ENCODE measurements around the gene TMEM109. TPM values are rescaled to one million over a fixed set of nuclear protein-coding genes. Genes with fewer than 3 reads are reported as not detected.
A peak's percentile ranks its signal among the peaks of the same experiment; 100 is the strongest.

TMEM109 gene
- total and polyA plus RNA-seq, 2 donors = 18.7 to 58.1 TPM

DNA sequence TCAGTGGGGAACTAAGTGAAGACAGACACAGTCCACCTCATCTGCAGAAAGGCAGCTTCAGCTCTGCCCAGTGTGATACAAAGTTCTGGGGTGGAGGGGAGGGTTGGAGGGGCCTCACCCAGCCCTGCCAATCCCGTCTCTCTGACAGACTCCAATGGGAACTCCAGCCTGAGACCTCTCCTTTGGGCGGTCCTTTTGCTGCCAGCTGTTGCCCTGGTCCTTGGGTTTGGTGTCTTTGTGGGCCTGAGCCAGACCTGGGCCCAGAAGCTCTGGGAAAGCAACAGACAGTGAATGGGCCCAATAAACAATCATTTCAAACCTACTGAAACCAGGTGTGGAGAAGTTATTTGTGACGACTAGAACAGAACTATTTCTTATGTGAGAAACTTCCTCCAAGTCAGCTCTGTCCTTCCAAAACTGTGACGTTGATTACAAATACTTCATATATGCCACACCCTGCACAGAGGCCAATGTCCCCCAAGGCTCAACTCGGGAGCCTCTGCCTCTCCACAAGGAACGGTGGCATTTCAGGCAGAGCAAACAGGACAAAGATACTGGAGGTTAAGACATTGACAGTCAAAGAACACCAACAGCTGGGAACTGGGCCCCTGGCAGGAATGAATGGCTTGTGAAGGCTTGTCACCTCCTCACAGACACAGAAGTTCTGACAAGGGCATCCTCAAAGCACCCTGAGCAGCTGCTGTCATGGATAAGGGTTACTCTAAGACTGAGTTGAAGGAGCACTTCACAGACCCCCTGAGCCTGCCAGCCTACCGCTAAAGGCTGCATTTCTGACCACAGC lies 38.4 kb upstream of the TMEM109 start:
- DNase-seq (ENCODE audit: low read depth in 6 of 9, low spot score in 9 of 9) = peak in 2 of 9 donors; percentile 37 to 65
- Histone ChIP-seq H3K9me3 (ENCODE audit: control insufficient read depth in 2 of 2, insufficient read depth in 1 of 2, low read length in 1 of 2) (no peaks in the 10 kb centered on the region), H3K27ac (ENCODE audit: low read depth in 1 of 2, low read length in 1 of 2) (peak overlapping the region in 1 of 2 donors; percentile 38), H3K4me1 (ENCODE audit: control insufficient read depth in 2 of 2, insufficient read depth in 2 of 2, low read length in 2 of 2) (peaks cover 63 to 70% of the 10 kb centered on the region in 2 donors), H3K27me3 (ENCODE audit: control insufficient read depth in 2 of 2, insufficient read depth in 1 of 2, low read length in 1 of 2) (no peaks in the 10 kb centered on the region), H3K36me3 (ENCODE audit: control insufficient read depth in 2 of 2, insufficient read depth in 2 of 2, low read length in 1 of 2) (peaks cover 10 to 19% of the 10 kb centered on the region in 2 donors), H3K4me3 (ENCODE audit: low read length in 2 of 2) (no peak overlapping the region)
- WGBS = 95% methylated on average over 7 of the region's 7 CpGs

DNA sequence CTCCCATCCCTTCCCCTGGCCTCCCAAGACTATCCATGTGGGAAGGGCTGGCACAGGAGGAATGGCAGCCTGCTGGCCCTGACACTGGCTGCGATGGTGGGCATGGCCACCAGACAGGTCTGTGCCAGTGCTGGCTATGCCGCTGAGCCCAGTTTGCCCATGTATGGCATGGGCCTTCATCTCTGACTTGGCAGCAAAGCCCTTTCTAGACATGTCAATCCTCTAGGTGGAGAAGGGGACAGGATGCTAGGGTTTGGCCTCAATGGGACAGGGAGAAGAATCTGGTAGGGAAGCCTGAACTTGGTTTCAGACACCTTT lies 37.8 kb upstream of the TMEM109 start:
- no peak overlapping the region for H3K4me3 ChIP-seq (ENCODE audit: low read length in 2 of 2)
- H3K9me3 ChIP-seq (ENCODE audit: control insufficient read depth in 2 of 2, insufficient read depth in 1 of 2, low read length in 1 of 2) = no peaks in the 10 kb centered on the region
- peak overlapping the region in 1 of 2 donors; percentile 38 for H3K27ac ChIP-seq (ENCODE audit: low read depth in 1 of 2, low read length in 1 of 2)
- peaks cover 16 to 24% of the 10 kb centered on the region in 2 donors for H3K36me3 ChIP-seq (ENCODE audit: control insufficient read depth in 2 of 2, insufficient read depth in 2 of 2, low read length in 1 of 2)
- no peak for DNase-seq (ENCODE audit: low read depth in 6 of 9, low spot score in 9 of 9)
- no peaks in the 10 kb centered on the region for H3K27me3 ChIP-seq (ENCODE audit: control insufficient read depth in 2 of 2, insufficient read depth in 1 of 2, low read length in 1 of 2)
- WGBS = 99% methylated on average over 2 of the region's 2 CpGs
- H3K4me1 ChIP-seq (ENCODE audit: control insufficient read depth in 2 of 2, insufficient read depth in 2 of 2, low read length in 2 of 2) = peaks cover 57 to 69% of the 10 kb centered on the region in 2 donors

DNA sequence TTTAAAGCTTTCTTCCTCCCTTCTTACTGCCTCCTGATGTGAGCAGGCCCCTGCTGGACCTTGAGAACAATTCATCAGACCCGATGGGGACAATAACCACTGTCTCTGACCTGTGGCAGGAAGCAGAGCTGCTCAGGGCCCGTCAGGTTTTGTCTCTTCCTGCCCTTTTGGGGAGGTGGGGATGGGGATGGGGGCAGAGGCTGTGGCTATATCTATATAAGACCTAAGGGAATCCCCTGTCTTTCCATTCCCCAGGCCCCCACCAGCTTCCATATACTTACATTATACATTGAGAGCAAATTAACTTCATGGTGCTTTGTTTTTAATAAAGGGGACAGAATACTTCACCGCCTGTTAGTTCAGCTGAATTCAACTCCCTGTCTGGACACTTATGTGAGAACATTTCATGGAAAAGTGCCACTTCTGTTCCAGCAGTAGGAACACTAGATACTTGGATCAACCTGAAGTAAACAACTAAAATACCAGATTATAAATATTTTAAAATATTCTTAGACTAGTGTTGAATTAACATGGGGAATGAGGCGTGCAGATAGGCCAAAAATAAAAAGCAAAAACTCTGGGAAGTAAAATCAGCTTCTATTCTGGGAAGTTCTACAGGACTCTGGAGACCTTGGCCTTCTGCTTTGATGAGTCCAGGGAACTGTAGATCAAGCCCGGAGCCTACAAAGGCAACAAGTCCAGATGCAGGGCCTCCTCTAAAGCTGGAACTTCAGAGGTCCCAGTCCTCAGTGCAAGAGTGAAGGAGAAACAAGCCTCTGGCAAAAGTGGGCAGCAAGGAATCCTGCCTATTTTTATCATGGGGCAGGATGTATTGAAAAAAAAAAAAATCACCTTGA lies 35.5 kb upstream of the TMEM109 start:
- no peak overlapping the region for H3K27ac ChIP-seq (ENCODE audit: low read depth in 1 of 2, low read length in 1 of 2)
- peaks cover 34 to 46% of the 10 kb centered on the region in 2 donors for H3K4me1 ChIP-seq (ENCODE audit: control insufficient read depth in 2 of 2, insufficient read depth in 2 of 2, low read length in 2 of 2)
- H3K4me3 ChIP-seq (ENCODE audit: low read length in 2 of 2) = no peak overlapping the region
- DNase-seq (ENCODE audit: low read depth in 6 of 9, low spot score in 9 of 9) = no peak
- 91% methylated on average over 5 of the region's 5 CpGs for WGBS
- H3K36me3 ChIP-seq (ENCODE audit: control insufficient read depth in 2 of 2, insufficient read depth in 2 of 2, low read length in 1 of 2) = peaks cover 17 to 24% of the 10 kb centered on the region in 2 donors
- H3K9me3 ChIP-seq (ENCODE audit: control insufficient read depth in 2 of 2, insufficient read depth in 1 of 2, low read length in 1 of 2) = no peaks in the 10 kb centered on the region
- no peaks in the 10 kb centered on the region for H3K27me3 ChIP-seq (ENCODE audit: control insufficient read depth in 2 of 2, insufficient read depth in 1 of 2, low read length in 1 of 2)

DNA sequence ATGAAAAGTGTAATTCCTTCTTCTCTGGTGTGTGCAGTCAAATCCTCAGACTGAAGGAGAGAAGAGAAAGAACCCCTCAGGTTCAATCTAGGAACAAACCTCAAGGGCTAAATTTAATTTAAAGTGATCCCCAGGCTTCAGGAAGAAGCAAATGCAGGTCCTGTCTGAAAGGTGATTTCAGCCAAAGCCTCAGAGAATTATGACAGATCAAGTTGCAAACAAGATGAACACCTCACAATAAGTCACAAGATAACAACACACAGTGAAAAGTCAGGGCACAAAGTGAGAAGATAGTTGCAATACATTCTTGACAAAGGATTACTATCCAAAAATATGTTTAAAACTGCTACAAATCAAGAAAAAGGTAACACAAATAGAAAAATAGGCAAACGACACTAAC lies 34.9 kb upstream of the TMEM109 start:
- no peak for DNase-seq (ENCODE audit: low read depth in 6 of 9, low spot score in 9 of 9)
- 99% methylated on average over 1 of the region's 1 CpG for WGBS
- no peak overlapping the region for H3K4me3 ChIP-seq (ENCODE audit: low read length in 2 of 2)
- H3K9me3 ChIP-seq (ENCODE audit: control insufficient read depth in 2 of 2, insufficient read depth in 1 of 2, low read length in 1 of 2) = no peaks in the 10 kb centered on the region
- H3K27me3 ChIP-seq (ENCODE audit: control insufficient read depth in 2 of 2, insufficient read depth in 1 of 2, low read length in 1 of 2) = no peaks in the 10 kb centered on the region
- peaks cover 17 to 24% of the 10 kb centered on the region in 2 donors for H3K36me3 ChIP-seq (ENCODE audit: control insufficient read depth in 2 of 2, insufficient read depth in 2 of 2, low read length in 1 of 2)
- H3K4me1 ChIP-seq (ENCODE audit: control insufficient read depth in 2 of 2, insufficient read depth in 2 of 2, low read length in 2 of 2) = peaks cover 27 to 40% of the 10 kb centered on the region in 2 donors
- H3K27ac ChIP-seq (ENCODE audit: low read depth in 1 of 2, low read length in 1 of 2) = no peak overlapping the region

DNA sequence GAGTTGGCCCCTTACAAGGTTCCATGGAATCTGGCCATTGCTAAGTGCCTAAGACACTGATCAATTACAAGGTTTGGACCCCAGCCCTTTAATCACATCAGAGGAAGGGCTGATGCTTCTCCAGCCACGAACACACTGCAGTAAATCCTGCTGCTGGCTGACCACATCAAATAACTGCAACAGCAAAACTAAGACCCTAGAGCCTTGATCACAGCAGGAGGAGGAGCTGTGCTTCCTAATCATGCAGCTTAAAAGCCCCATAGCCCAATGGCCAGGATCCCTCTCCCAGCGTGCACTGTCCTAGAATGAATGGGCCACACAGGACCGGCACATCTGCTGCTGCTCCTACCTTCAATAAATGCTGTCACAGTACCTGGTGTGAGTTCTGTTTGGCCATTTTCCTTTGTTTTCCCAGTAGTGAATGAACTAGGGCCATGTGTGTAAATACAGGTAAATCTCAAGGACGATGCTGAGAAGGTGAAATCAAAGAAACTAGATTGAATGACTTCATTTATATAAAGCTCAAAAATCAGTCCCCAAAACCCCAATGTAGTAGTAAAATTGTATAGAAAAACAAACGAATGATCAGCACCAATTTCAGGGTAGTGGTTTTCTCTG lies 33.9 kb upstream of the TMEM109 start:
- Histone ChIP-seq H3K4me3 (ENCODE audit: low read length in 2 of 2) (no peak overlapping the region), H3K4me1 (ENCODE audit: control insufficient read depth in 2 of 2, insufficient read depth in 2 of 2, low read length in 2 of 2) (peaks cover 17 to 30% of the 10 kb centered on the region in 2 donors), H3K9me3 (ENCODE audit: control insufficient read depth in 2 of 2, insufficient read depth in 1 of 2, low read length in 1 of 2) (no peaks in the 10 kb centered on the region), H3K27me3 (ENCODE audit: control insufficient read depth in 2 of 2, insufficient read depth in 1 of 2, low read length in 1 of 2) (no peaks in the 10 kb centered on the region), H3K36me3 (ENCODE audit: control insufficient read depth in 2 of 2, insufficient read depth in 2 of 2, low read length in 1 of 2) (peaks cover 14 to 23% of the 10 kb centered on the region in 2 donors), H3K27ac (ENCODE audit: low read depth in 1 of 2, low read length in 1 of 2) (no peak overlapping the region)
- WGBS = 78% methylated on average over 5 of the region's 5 CpGs
- no peak for DNase-seq (ENCODE audit: low read depth in 6 of 9, low spot score in 9 of 9)

DNA sequence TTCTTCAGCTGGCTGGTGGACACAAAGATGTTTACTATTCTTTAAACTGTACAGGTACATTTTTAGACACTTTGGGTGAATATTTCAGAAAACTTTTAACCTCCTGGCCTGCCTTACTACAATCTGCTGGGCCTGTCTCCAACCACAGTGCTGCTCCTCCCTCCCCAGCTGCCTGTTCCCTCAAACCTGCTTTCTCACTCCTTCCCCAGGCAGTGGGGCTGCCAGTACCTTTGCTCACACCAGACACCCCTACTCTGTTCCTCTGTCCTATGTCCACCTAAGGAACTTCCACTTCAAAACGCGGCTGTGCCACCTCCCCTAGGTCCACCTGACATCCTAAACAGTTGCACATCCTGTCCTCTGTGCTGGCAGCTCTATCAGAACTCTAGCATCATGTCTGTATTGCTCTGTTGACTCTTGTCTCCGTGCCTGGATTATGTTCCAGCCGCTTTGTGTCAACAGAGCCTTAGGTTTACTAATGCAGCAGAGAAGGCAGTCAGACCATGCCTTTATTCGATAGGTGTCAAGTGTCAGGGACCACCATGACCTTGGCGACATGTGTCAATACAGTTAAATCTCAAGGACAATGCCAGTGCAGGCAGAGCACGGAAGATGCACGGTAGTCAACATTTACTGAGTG lies 33.2 kb upstream of the TMEM109 start:
- no peak overlapping the region for H3K4me3 ChIP-seq (ENCODE audit: low read length in 2 of 2)
- H3K9me3 ChIP-seq (ENCODE audit: control insufficient read depth in 2 of 2, insufficient read depth in 1 of 2, low read length in 1 of 2) = no peaks in the 10 kb centered on the region
- WGBS = 95% methylated on average over 8 of the region's 8 CpGs
- peaks cover 13 to 23% of the 10 kb centered on the region in 2 donors for H3K4me1 ChIP-seq (ENCODE audit: control insufficient read depth in 2 of 2, insufficient read depth in 2 of 2, low read length in 2 of 2)
- no peak for DNase-seq (ENCODE audit: low read depth in 6 of 9, low spot score in 9 of 9)
- H3K36me3 ChIP-seq (ENCODE audit: control insufficient read depth in 2 of 2, insufficient read depth in 2 of 2, low read length in 1 of 2) = peaks cover 14 to 21% of the 10 kb centered on the region in 2 donors
- H3K27ac ChIP-seq (ENCODE audit: low read depth in 1 of 2, low read length in 1 of 2) = no peak overlapping the region
- no peaks in the 10 kb centered on the region for H3K27me3 ChIP-seq (ENCODE audit: control insufficient read depth in 2 of 2, insufficient read depth in 1 of 2, low read length in 1 of 2)

DNA sequence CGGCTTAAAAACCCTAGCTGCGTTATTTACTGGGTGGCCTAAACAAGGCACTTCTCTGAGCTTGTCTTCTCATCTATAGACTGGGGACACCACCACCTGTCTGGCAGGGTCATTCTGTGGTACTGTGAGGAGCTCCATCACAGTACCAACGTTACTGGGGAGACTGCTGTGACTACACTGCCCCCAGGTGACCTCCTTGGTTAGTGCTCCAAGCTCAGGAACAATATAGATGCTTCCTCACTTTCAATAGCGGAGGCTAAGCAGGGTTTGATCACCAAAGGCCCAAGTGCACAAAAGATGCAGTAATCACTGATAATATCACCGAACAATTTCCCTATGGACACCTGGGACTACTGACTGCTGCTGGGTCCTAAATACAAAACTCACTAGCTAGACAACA lies 26.4 kb upstream of the TMEM109 start:
- Histone ChIP-seq H3K4me3 (ENCODE audit: low read length in 2 of 2) (no peak overlapping the region), H3K9me3 (ENCODE audit: control insufficient read depth in 2 of 2, insufficient read depth in 1 of 2, low read length in 1 of 2) (no peaks in the 10 kb centered on the region), H3K27ac (ENCODE audit: low read depth in 1 of 2, low read length in 1 of 2) (peak overlapping the region in 1 of 2 donors; percentile 30), H3K4me1 (ENCODE audit: control insufficient read depth in 2 of 2, insufficient read depth in 2 of 2, low read length in 2 of 2) (peaks cover 0 to 12% of the 10 kb centered on the region in 2 donors), H3K27me3 (ENCODE audit: control insufficient read depth in 2 of 2, insufficient read depth in 1 of 2, low read length in 1 of 2) (no peaks in the 10 kb centered on the region), H3K36me3 (ENCODE audit: control insufficient read depth in 2 of 2, insufficient read depth in 2 of 2, low read length in 1 of 2) (peaks cover 28 to 31% of the 10 kb centered on the region in 2 donors)
- peak in 5 of 9 donors; percentile 60 to 86 (median 71) for DNase-seq (ENCODE audit: low read depth in 6 of 9, low spot score in 9 of 9)
- 67% methylated on average over 5 of the region's 5 CpGs for WGBS

DNA sequence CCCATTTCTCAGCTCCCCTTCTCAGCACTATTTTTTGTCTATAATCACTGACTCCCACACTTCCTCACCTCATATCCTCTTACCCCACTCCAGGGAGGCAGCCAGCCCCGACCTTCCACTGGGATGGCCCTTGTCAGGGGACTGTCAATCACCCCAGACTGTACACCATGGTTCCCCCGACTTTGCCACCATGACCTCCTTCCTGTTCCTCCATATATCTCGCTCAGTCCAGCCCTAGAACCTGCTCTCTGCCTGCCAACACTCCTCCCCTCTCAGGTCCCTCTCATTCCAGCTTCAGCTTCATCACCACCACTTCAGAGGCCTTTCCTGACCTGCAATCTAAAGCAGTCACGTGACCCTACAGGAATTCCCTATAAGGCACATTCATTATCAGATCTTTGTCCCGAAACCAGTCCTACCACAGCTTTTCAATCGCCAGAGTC lies 24.1 kb upstream of the TMEM109 start:
- 69% methylated on average over 6 of the region's 6 CpGs for WGBS
- Histone ChIP-seq H3K36me3 (ENCODE audit: control insufficient read depth in 2 of 2, insufficient read depth in 2 of 2, low read length in 1 of 2) (peaks cover 37 to 47% of the 10 kb centered on the region in 2 donors), H3K4me1 (ENCODE audit: control insufficient read depth in 2 of 2, insufficient read depth in 2 of 2, low read length in 2 of 2) (peaks cover 0 to 12% of the 10 kb centered on the region in 2 donors), H3K9me3 (ENCODE audit: control insufficient read depth in 2 of 2, insufficient read depth in 1 of 2, low read length in 1 of 2) (no peaks in the 10 kb centered on the region), H3K4me3 (ENCODE audit: low read length in 2 of 2) (no peak overlapping the region), H3K27me3 (ENCODE audit: control insufficient read depth in 2 of 2, insufficient read depth in 1 of 2, low read length in 1 of 2) (no peaks in the 10 kb centered on the region), H3K27ac (ENCODE audit: low read depth in 1 of 2, low read length in 1 of 2) (no peak overlapping the region)
- DNase-seq (ENCODE audit: low read depth in 6 of 9, low spot score in 9 of 9) = no peak
